GM18858 (cell line): ENCODE data around the gene ARHGEF7.

Experiments used
- ATAC-seq: cut with Tn5 transposase; IDR thresholded peaks from one replicate; pipeline ENCODE4 v1.9.1; 2021; ENCODE audit not compliant: unreplicated experiment

ARHGEF7 gene

DNA sequence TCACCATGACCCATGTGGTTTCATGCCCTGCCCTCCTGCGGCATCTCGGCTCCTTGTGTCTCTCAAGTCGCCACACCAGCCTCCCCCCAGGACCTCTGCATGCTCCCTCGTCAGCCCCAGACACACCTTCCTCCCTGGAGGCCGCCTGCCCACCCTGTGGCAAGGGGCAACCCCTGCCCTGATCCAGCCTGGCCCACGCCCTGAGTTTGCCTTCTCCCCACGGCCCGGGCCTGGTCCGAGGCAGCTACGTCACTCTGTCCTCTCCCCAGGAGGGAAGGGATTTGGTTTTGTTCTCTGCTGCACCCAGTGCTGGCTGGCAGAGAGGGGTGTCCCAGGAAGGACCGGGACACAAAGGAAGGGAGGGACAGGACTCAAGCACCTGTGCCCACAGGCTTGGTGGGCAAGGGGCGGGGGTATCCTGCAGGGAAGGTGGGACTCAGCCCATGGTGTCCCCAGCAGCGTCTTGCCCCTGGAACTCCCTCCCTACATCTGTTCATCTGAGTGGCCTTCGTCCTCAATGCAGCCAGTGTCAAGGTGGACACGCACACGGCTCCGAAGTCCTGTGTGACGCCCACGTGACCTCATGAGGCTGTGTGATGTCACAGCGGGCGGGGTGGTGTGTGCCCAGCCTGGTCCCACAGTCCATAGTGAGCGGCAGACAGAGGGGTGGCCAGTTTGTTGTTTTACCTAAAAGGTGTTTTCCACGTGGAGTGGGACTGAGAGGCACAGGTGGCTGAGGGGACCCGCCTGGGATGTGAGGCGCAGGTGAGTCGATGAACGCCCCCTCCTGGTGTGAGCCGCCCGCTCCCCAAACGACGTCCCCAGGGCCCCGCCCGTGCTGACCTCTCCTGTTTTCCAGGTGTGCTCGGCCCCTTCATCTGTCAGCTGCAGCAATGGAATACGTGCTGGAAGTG is 205.1 kb downstream of the ARHGEF7 start, which contains the start of gene TEX29:
TEX29 (plus strand) TSS at position 645 of the 914 bp plus-strand sequence; CDS start at position 894, 249 bp downstream.
- ATAC-seq = no peak

GRCh38 chr13:111322001-111322915 is 207.1 kb downstream of the ARHGEF7 start:
- no peak for ATAC-seq

GRCh38 chr13:111322916-111323331 is 207.8 kb downstream of the ARHGEF7 start:
- no peak for ATAC-seq

DNA sequence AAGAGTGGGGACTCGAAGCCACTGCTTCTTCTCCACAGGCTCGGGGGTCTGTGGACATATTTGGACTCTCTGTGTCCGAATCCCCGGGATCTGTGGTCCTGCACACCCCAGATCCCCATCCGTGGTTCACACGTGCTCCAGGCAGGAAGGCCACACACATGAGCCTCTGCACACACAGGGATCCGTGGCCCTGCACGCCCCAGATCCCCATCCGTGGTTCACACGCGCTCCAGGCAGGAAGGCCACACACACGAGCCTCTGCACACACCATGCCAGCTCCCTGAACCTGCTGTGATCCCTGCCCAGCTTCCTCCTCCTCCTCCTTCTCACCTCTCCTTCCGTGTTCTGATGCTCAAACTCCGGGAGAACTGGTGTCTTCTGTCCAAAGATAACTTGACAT is 208.4 kb downstream of the ARHGEF7 start:
- no peak for ATAC-seq

DNA sequence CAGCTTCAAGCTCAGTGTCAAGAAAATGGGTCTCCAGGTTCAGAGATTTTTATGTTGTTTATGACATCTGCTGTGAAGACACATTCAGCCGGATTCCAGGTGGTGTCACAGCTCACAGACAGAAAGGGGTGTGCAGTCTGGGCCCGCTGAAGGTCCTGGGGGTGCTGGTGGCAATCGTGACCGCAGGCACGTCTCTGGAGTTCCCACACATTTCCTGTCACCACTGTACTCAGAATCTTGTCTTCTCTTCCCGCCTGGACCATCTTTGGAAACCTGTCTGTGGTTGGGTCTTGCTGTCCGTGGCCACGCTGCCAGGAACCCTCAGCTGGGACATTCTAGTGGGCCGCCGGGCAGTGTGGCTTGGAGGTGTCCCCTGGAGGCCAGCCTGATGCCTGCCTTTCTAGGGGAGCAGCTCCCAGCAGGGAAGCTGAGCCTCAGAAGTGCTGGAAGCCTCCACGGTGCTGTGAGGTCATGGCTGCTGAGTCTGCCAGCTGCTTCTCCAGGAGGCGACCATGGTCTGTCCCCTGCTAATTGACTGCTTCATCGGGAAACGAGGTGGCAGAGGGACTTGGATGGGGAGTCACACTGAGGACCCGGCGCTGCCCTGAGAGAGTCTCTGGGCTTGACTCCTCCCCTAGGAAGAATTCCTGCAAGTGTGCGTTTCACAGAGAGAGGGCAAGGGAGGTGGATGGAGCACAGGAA is 209.0 kb downstream of the ARHGEF7 start:
- no peak for ATAC-seq

- no peak for ATAC-seq
Observed at GRCh38 chr13:111324736-111325135, 209.6 kb downstream of the ARHGEF7 start.

DNA sequence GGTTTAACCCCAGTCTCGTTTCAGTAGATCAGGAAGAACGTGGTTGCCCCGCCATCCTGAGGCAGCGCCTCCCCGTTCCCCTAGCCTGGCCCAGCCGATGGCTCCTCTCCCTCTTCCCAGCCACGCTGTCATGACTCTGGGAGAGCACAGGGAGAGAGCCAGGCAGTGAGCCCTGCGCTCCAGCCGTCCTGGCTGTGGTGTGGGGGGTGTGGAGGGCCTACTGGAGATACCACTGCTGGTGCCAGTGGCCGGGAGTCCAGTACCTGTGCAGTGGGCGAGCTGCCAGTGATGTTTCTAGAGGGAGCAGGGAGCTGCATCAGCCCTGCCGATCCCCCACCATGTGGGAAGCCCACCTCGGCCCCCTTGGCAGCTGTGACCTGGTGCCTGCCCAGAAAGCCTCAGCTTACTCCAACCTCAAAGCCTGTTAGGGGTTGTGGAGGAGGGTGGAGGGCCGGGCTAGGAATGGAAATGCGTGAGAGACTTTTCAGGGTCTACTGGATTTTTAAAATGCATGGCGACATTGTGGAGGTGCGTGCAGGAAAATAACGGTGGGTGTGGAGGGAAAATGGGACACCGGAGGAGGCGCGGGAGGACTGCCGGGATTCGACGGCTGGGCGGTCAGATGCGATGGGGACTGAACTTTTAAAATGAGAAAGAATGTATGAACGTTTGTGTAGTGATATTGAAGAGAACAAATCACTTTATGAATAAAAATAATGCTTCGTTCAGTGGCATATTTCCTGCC is 210.2 kb downstream of the ARHGEF7 start:
- ATAC-seq = no peak

DNA sequence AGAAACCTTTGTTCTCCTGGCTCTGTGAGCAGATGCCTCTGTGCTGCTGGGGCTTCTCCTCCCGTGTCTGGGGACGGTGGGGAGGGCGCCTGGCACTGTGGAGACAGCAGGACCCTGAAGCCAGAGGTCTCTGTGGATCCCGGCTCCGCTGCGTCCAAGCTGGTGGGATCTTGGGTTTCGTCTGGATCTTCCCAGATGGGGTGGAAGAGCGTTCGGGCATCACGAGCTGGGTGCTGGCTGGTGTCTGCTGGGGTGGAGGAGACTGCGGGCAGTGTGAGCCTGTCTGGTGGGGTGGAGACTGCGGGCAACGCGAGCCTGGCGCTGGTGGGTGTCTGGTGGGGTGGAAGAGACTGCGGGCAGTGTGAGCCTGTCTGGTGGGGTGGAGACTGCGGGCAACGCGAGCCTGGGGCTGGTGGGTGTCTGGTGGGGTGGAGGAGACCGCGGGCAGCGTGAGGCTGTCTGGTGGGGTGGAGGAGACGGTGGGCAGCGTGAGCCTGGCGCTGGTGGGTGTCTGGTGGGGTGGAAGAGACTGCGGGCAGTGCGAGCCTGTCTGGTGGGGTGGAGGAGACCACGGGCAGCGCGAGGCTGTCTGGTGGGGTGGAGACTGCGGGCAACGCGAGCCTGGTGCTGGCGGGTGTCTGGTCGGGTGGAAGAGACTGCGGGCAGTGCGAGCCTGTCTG is 211.0 kb downstream of the ARHGEF7 start:
- ATAC-seq = no peak

DNA sequence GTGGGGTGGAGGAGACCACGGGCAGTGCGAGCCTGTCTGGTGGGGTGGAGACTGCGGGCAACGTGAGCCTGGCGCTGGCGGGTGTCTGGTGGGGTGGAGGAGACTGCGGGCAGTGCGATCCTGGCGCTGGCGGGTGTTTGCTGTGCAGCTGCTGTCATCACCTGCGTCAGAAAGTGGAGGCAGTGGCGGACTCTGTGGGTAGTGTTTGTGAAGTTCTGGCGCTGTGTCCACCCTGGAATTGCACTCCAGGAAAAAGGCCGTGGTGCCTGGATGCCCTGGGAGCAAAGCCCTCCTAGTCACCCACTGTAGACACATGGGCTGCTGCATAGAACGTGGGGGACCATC is 211.5 kb downstream of the ARHGEF7 start:
- no peak for ATAC-seq

- no peak for ATAC-seq
Observed at GRCh38 chr13:111326981-111327642, 212.0 kb downstream of the ARHGEF7 start.

- no peak for ATAC-seq
Observed at GRCh38 chr13:111327730-111328573, 212.8 kb downstream of the ARHGEF7 start.

GRCh38 chr13:111328574-111329410 is 213.7 kb downstream of the ARHGEF7 start:
- ATAC-seq = no peak

DNA sequence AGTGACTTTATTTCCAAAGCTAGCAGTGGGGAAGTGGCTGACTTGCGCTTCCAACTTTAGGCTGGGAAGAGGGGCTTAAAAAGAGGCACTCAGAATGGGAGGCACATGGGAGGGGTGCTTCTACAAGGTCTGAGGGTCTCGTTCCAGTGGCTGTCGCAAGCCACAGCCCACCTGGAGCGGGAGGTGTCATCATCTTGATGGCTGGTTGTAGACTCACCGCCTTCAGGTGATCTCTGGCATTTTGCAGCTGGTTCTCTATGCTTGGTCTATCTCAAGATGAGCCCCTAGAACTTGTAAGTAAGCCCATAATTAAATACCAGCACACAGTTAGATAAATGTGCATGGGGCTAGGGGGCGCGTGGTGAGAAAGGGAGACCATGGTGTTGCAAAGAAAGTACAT is 214.5 kb downstream of the ARHGEF7 start:
- no peak for ATAC-seq

GRCh38 chr13:111330066-111330610 is 215.0 kb downstream of the ARHGEF7 start:
- no peak for ATAC-seq

- ATAC-seq = no peak
Observed at GRCh38 chr13:111335298-111335697, 220.2 kb downstream of the ARHGEF7 start.

GRCh38 chr13:111336666-111337065 is 221.6 kb downstream of the ARHGEF7 start:
- no peak for ATAC-seq

DNA sequence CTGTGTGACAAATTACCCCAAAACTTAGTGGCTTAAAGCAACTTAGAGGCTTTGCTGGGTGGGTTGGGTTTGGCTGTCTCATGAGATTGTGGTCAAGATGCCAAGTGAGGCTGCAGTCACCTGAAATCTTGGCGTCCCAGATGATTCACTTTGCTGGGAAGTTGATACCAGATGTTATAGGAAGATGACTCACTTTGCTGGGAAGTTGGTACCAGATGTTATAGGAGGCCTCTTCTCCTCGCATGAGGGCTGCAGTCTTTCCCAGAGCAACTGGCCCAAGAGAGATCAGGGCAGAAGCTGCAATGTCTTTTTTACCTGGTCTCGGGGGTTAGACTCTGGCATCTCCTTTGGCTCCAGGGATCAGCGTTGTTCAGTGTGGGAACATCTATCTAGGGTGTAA is 222.1 kb downstream of the ARHGEF7 start:
- ATAC-seq = no peak
